Duodenal mucosa (tissue), 2 donors: Measurements from ENCODE around the gene HLA-DMA.
A peak's percentile ranks its signal among the peaks of the same experiment; 100 is the strongest.

ENCODE experiments used
- H3K27ac ChIP-seq: one replicate; pipeline ENCODE4 v1.7.0; 2013; ENCODE audit warnings: low read depth, low read length
- H3K27me3 ChIP-seq, 2 donors: one replicate each; pipeline ENCODE4 v1.7.0; 2013; ENCODE audit warnings: low read length in 2 of 2, control low read depth in 1 of 2; ENCODE audit not compliant: insufficient read depth in 2 of 2, control insufficient read depth in 1 of 2
- H3K36me3 ChIP-seq, 2 donors: one replicate each; pipeline ENCODE4 v1.7.0; 2013; ENCODE audit warnings: low read length in 2 of 2, control low read depth in 1 of 2; ENCODE audit not compliant: insufficient read depth in 2 of 2, control insufficient read depth in 1 of 2
- H3K4me1 ChIP-seq, 2 donors: one replicate each; pipeline ENCODE4 v1.7.0; 2013; ENCODE audit warnings: low read length in 2 of 2, control low read depth in 1 of 2; ENCODE audit not compliant: insufficient read depth in 2 of 2, control insufficient read depth in 1 of 2
- H3K4me3 ChIP-seq, 2 donors: one replicate each; pipeline ENCODE4 v1.7.0; 2013; ENCODE audit warnings: low read length in 2 of 2, low read depth in 1 of 2
- H3K9ac ChIP-seq, 2 donors: one replicate each; pipeline ENCODE4 v1.7.0; 2013; ENCODE audit warnings: low read length in 2 of 2, low read depth in 1 of 2
- H3K9me3 ChIP-seq, 2 donors: one replicate each; pipeline ENCODE4 v1.7.0; 2013; ENCODE audit warnings: low read length in 2 of 2, control low read depth in 1 of 2; ENCODE audit not compliant: control insufficient read depth in 1 of 2

HLA-DMA gene

DNA sequence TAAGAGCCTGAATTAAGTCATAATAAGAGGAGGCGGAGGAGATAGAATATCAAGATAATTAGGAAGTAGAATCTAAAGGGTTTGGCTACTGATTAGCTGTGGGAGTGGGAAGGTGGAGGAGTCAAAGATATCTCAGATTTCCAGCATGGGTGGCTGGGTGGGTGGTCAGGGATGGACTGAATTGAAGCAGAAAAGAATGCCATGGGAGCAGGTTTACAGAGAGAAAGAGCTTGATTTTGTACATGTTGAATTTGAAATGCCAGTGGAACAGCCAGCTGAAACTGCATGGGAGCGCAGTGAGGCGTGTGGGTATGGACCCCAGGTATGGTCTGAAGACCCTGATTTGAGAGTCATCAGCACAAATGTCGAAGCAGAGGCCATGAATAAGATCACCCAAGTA lies 1.4 kb upstream of the HLA-DMA start:
- H3K27me3 ChIP-seq, result no peaks in the 10 kb centered on the region
- H3K36me3 ChIP-seq, result no peaks in the 10 kb centered on the region
- no peak overlapping the region for H3K27ac ChIP-seq
- peaks cover 16 to 22% of the 10 kb centered on the region in 2 donors for H3K4me1 ChIP-seq
- H3K9me3 ChIP-seq, result no peaks in the 10 kb centered on the region
- H3K9ac ChIP-seq, result no peak overlapping the region
- H3K4me3 ChIP-seq, result no peak overlapping the region

GRCh38 chr6:32953775-32954174 lies 878 bp upstream of the HLA-DMA start:
- no peaks in the 10 kb centered on the region for H3K27me3 ChIP-seq
- H3K4me1 ChIP-seq, result peaks cover 19 to 22% of the 10 kb centered on the region in 2 donors
- no peak overlapping the region for H3K9ac ChIP-seq
- no peaks in the 10 kb centered on the region for H3K9me3 ChIP-seq
- no peak overlapping the region for H3K27ac ChIP-seq
- no peaks in the 10 kb centered on the region for H3K36me3 ChIP-seq
- no peak overlapping the region for H3K4me3 ChIP-seq

DNA sequence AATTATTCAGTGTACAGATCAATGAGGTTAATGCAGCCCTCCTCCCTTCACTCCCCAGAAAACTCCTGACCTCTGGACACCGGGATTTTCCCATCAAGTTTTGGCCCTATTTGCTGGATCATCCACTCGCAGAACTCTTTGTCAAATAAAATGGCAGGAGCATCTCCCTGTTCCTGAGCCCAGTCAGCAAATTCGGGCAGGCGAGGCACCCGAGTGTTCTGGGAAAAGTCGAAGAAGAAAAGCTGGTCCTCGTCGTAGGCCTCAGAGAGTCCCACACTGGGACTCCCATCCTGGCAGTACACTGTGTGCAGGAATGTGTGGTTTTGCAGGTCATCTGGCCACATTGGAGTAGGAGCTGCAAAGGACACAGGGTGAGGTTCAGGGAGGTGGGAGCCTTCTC lies 2.4 kb downstream of the HLA-DMA start:
- H3K9ac ChIP-seq, result no peak overlapping the region

DNA sequence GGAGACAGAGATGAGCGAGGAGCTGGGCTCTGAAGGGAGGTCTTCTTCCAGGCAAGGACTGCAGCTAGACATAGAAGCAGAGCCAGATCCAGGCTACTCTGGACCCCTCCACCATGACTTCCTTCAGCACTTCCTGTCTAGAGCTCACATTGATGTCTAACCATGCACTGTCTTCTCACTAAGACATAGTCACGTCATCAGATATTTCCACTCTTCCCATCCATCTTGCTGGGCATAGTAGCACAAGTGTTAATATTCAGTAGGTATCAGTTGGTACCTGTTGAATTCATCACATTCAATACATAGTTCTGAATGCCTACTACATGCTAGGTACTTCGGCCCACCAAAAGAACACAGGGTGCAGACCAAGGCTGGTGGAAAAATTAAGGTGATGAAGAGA lies 2.9 kb downstream of the HLA-DMA start:
- Histone ChIP-seq H3K27me3 (no peaks in the 10 kb centered on the region), H3K36me3 (no peaks in the 10 kb centered on the region), H3K4me1 (peaks cover 21 to 30% of the 10 kb centered on the region in 2 donors), H3K4me3 (no peak overlapping the region), H3K9ac (no peak overlapping the region), H3K9me3 (no peaks in the 10 kb centered on the region), H3K27ac (no peak overlapping the region)

More for the DNA sequence above, 2.4 kb downstream of the HLA-DMA start:
- H3K9me3 ChIP-seq, result no peaks in the 10 kb centered on the region
- H3K27ac ChIP-seq, result no peak overlapping the region
- no peaks in the 10 kb centered on the region for H3K36me3 ChIP-seq
- H3K4me3 ChIP-seq, result peak overlapping the region in 1 of 2 donors; percentile 11
- peaks cover 19 to 26% of the 10 kb centered on the region in 2 donors for H3K4me1 ChIP-seq
- H3K27me3 ChIP-seq, result no peaks in the 10 kb centered on the region

DNA sequence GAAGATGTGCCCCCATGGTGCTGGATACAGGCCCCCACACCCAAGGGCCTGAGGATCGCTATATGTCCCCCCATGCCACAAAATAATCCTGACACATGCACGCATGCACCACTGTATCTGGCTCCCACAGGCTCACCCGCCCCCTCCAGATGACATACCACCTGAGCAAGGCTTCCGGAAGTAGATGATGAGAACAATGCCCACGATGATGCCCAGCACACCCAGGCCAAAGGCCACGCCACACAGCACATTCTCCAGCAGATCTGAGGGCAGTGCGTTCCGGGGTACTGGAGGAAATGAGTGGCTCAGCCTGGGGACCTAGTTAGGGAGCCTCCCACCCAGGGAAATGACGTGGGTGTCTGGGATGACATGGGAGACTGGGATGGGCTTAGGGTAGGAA lies 3.8 kb downstream of the HLA-DMA start:
- Histone ChIP-seq H3K4me3 (no peak overlapping the region), H3K27me3 (no peaks in the 10 kb centered on the region), H3K9me3 (no peaks in the 10 kb centered on the region), H3K36me3 (no peaks in the 10 kb centered on the region), H3K9ac (no peak overlapping the region), H3K27ac (no peak overlapping the region), H3K4me1 (peaks cover 27 to 36% of the 10 kb centered on the region in 2 donors)

GRCh38 chr6:32947552-32948465 lies 5.1 kb downstream of the HLA-DMA start:
- Histone ChIP-seq H3K36me3 (no peaks in the 10 kb centered on the region), H3K4me1 (peaks cover 23 to 36% of the 10 kb centered on the region in 2 donors), H3K27ac (no peak overlapping the region), H3K9me3 (no peaks in the 10 kb centered on the region), H3K4me3 (no peak overlapping the region), H3K27me3 (no peaks in the 10 kb centered on the region), H3K9ac (no peak overlapping the region)

DNA sequence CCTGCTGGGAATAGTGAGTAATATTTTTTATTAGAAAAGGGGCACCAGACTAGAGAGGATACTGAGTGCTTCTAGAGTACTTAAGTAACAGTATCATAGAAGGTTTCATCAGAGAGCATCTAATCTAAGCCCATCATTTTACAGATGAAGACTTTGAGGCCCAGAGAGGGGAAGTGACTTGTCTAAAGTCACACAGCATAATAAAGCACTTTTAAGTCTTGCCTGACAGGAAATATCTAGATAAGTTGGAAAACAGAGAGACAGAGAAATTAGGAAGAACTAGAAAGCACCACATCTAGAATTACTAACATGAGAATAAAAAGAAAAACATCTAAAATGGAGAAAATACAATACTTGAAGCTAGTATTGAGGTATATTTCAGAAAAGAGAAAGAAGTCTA lies 6.0 kb downstream of the HLA-DMA start:
- Histone ChIP-seq H3K27ac (no peak overlapping the region), H3K4me1 (peaks cover 14 to 28% of the 10 kb centered on the region in 2 donors), H3K9me3 (no peaks in the 10 kb centered on the region), H3K9ac (no peak overlapping the region), H3K4me3 (no peak overlapping the region), H3K27me3 (no peaks in the 10 kb centered on the region), H3K36me3 (no peaks in the 10 kb centered on the region)

GRCh38 chr6:32945953-32946352 lies 6.9 kb downstream of the HLA-DMA start:
- Histone ChIP-seq H3K4me1 (peaks cover 19 to 31% of the 10 kb centered on the region in 2 donors), H3K36me3 (no peaks in the 10 kb centered on the region)

GRCh38 chr6:32945108-32945760 lies 7.7 kb downstream of the HLA-DMA start:
- Histone ChIP-seq H3K4me1 (peaks cover 25 to 33% of the 10 kb centered on the region in 2 donors), H3K9ac (no peak overlapping the region), H3K36me3 (no peaks in the 10 kb centered on the region), H3K27me3 (no peaks in the 10 kb centered on the region), H3K9me3 (no peaks in the 10 kb centered on the region), H3K4me3 (no peak overlapping the region), H3K27ac (no peak overlapping the region)

More at GRCh38 chr6:32945953-32946352, 6.9 kb downstream of the HLA-DMA start:
- Histone ChIP-seq H3K4me3 (no peak overlapping the region), H3K9ac (no peak overlapping the region), H3K27ac (no peak overlapping the region), H3K27me3 (no peaks in the 10 kb centered on the region), H3K9me3 (no peaks in the 10 kb centered on the region)
